ENCODE measurements around the gene KHNYN.

The KHNYN gene

DNA sequence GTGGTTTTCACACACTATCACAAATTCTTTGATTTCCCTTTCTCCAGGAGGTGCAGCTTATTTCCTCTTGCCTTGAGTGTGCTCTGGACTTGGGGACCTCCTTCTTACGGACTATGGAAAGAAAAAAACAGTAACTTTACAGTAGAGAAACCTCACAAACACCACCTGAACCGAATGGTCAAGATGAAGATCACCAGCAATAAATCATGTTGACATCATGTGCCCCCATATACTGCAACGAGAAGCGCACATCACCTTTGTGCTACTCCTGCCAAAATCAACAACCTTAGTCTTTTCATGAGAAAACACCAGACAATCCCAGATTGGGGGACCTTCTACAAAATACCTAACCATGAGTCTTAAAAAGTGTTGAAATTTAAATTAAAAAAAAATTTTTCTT, 44.2 kb upstream of the KHNYN start:
- TF ChIP-seq EGR1 (IDR thresholded peaks at IDR 0.05): no peak
- TF ChIP-seq, protein P1, sequence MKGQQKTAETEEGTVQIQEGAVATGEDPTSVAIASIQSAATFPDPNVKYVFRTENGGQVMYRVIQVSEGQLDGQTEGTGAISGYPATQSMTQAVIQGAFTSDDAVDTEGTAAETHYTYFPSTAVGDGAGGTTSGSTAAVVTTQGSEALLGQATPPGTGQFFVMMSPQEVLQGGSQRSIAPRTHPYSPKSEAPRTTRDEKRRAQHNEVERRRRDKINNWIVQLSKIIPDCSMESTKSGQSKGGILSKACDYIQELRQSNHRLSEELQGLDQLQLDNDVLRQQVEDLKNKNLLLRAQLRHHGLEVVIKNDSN (IDR thresholded peaks at IDR 0.05): no peak
- TF ChIP-seq, protein P2, sequence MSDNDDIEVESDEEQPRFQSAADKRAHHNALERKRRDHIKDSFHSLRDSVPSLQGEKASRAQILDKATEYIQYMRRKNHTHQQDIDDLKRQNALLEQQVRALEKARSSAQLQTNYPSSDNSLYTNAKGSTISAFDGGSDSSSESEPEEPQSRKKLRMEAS (IDR thresholded peaks at IDR 0.05): no peak
- TF ChIP-seq CREB1 (IDR thresholded peaks at IDR 0.05; ENCODE audit: low read depth): no peak
- TF ChIP-seq CEBPB (IDR thresholded peaks at IDR 0.05): no peak
- no peak for TF ChIP-seq TAF1 (IDR thresholded peaks at IDR 0.05; ENCODE audit: low read depth)
- no peak for TF ChIP-seq EP300 (IDR thresholded peaks at IDR 0.05; ENCODE audit: borderline replicate concordance)
- TF ChIP-seq YY1 (IDR thresholded peaks at IDR 0.05; ENCODE audit: low read depth): no peak
- no peak for TF ChIP-seq TEAD4 (IDR thresholded peaks at IDR 0.05)
- no peak for TF ChIP-seq NFIC (IDR thresholded peaks at IDR 0.05)
- TF ChIP-seq, protein P3, sequence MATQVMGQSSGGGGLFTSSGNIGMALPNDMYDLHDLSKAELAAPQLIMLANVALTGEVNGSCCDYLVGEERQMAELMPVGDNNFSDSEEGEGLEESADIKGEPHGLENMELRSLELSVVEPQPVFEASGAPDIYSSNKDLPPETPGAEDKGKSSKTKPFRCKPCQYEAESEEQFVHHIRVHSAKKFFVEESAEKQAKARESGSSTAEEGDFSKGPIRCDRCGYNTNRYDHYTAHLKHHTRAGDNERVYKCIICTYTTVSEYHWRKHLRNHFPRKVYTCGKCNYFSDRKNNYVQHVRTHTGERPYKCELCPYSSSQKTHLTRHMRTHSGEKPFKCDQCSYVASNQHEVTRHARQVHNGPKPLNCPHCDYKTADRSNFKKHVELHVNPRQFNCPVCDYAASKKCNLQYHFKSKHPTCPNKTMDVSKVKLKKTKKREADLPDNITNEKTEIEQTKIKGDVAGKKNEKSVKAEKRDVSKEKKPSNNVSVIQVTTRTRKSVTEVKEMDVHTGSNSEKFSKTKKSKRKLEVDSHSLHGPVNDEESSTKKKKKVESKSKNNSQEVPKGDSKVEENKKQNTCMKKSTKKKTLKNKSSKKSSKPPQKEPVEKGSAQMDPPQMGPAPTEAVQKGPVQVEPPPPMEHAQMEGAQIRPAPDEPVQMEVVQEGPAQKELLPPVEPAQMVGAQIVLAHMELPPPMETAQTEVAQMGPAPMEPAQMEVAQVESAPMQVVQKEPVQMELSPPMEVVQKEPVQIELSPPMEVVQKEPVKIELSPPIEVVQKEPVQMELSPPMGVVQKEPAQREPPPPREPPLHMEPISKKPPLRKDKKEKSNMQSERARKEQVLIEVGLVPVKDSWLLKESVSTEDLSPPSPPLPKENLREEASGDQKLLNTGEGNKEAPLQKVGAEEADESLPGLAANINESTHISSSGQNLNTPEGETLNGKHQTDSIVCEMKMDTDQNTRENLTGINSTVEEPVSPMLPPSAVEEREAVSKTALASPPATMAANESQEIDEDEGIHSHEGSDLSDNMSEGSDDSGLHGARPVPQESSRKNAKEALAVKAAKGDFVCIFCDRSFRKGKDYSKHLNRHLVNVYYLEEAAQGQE (IDR thresholded peaks at IDR 0.05; ENCODE audit: low read depth): no peak
- TF ChIP-seq FOXM1 (IDR thresholded peaks at IDR 0.05; ENCODE audit: borderline replicate concordance, low read depth): no peak
- no peak for TF ChIP-seq RAD21 (IDR thresholded peaks at IDR 0.05; ENCODE audit: low read depth)
- TF ChIP-seq TCF12 (IDR thresholded peaks at IDR 0.05; ENCODE audit: low read depth): no peak
- TF ChIP-seq ZBTB7A (IDR thresholded peaks at IDR 0.05; ENCODE audit: low read depth): no peak

DNA sequence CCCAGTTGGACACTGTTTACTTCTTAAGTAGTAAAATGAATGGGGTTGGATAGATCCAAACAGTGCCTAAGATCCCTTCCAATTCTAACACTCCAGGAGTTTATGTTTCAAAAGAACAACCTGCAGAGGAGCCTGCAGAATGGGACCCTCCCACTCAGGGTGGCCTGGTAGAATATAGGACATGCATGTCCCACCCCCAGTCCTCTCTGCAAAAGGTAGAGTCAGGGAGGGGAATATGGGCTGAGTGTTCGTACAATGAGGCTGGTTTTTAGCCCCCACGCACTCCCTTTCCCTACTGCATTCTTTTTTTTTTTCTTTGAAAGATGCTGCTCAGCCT, 42.8 kb upstream of the KHNYN start:
- TF ChIP-seq TCF12 (IDR thresholded peaks at IDR 0.05; ENCODE audit: low read depth): no peak
- TF ChIP-seq EP300 (IDR thresholded peaks at IDR 0.05; ENCODE audit: borderline replicate concordance): no peak
- TF ChIP-seq, protein P2 (IDR thresholded peaks at IDR 0.05): no peak
- TF ChIP-seq YY1 (IDR thresholded peaks at IDR 0.05; ENCODE audit: low read depth): no peak

DNA sequence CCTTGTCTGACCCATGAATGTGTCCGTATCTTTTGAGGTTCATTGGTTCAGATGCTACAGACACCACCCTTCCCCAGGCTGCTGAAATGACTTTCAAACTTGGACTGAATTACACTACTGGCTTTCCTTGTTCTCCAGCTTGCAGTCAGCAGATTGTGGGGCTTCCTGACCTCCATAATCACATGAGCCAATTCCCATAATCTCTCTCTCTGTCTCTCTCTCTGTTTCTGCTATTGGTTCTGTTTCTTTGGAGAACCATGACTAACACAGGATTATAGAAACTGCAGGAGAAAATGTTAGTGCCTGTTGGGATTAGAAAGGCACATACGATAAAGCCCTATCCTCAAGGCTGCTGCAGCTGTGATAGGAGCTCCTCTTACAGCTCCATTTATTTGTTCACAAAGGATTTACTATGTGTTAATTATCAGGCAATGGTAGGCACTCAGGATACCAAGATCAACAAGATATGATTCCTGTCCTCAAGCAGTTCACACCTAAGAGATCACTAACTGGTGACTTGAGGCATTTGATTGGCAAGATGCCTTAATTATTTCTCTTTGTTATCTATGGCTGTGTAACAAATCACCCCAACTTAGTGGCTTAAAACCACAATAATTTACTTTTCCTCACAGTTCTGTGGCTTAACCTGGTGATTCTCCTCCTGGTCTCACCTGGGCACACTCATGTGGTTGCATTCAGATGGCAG, 41.1 kb upstream of the KHNYN start:
- TF ChIP-seq EGR1 (IDR thresholded peaks at IDR 0.05) (no peak), TAF1 (IDR thresholded peaks at IDR 0.05; ENCODE audit: low read depth) (no peak)

DNA sequence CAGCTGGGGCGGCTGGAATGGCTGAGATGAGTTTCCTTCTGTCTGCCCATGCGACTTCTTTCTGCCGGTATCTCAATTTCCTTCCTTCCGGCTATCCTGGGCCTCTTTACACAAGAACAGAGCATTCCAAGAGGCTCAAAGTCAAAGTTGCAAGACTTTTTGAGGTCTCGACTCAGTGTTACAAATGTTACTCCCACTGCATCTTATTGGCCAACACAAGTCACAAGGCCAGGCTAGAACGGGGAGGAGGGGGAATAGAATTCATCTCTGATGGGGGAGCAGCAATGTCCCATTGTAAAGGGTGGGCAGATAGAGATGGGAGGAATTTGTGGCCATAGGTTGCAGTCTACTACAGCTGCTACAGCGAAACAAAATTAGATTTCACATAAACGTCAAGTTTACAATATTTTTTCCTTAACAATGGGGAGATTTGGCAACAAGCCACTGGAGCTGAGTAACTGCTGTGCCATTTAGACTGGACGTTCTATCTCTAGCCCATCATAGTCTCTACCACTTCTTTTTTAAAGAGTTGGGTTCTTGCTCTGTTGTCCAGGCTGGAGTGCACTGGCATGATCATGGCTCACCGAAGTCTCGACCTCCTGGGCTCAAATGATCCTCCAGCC, 40.4 kb upstream of the KHNYN start:
- TF ChIP-seq RAD21 (IDR thresholded peaks at IDR 0.05; ENCODE audit: low read depth) (no peak), CREB1 (IDR thresholded peaks at IDR 0.05; ENCODE audit: low read depth) (no peak), TEAD4 (IDR thresholded peaks at IDR 0.05) (no peak), CEBPB (IDR thresholded peaks at IDR 0.05) (no peak), EGR1 (IDR thresholded peaks at IDR 0.05) (no peak), TCF12 (IDR thresholded peaks at IDR 0.05; ENCODE audit: low read depth) (no peak)
- TF ChIP-seq, protein P1 (IDR thresholded peaks at IDR 0.05): peak; percentile 80

DNA sequence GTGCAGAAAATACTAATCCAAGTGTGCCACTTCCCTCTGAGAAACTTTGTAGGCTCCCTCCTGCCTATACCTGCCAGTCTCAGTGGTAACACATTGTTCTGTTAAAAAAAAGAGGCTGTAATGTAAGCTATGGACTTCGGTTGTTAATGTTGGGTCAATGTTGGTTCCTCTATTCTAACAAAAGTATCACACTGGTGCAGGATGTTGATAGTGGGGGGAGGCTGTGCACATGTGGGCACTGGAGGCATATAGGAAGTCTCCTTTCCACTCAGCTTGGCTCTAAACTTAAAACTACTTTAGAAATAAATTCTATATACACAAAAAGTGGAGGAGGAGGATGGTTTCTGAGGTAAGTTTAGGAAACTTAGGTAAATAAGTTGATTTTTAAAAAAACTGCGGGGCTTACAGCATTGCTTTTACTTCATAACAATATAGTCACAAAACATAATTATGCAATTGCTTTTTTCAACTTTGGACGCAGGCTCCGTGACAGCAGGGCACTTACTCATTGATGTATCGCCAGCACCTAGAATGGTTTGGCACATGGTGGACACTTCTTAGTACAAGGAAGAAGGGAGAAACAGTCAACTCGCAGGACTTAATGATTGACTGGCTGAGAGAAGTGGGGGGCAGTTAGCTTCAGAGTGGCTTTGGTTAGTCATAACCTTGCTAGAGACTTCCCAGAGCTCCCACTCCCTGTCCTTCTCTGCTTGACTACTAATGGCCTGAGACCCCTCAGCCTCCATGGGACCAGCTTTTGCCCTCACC, 38.9 kb upstream of the KHNYN start:
- TF ChIP-seq CREB1 (IDR thresholded peaks at IDR 0.05; ENCODE audit: low read depth): no peak

DNA sequence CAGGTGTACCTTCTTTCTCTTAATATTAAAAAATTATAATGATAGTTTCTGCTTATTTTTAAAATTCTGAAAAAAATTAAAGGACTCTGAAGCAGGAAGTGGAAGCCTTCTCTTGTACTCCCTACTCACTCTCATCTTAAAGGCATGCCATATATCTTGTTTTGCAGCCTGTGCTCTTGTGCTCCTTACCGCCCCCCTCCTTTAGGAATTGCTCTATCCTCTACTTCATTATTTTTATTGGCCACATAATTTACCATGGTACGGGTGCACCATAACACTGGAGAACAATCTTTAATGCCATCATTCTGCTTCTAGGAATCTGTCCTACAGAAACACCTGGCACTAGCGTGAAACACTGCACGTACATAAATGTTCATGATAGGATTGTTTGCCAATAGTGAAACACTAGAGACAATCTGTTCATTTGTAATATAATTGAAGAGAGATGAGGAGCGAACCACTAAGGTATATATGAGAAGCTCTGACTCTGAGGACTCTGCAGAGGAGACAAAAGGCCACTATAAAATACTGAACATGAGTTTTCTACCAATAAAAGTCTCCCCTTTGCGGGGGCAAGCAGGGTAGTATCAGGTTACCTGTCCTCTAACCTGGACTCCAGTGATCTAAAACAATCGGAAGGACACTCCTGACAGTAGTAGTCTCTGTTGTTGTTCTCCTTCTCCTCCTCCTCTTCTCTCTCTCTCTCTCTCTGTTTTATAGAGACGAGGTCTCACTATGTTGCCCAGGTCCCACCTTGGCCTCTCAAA, 37.2 kb upstream of the KHNYN start:
- TF ChIP-seq, protein P3 (IDR thresholded peaks at IDR 0.05; ENCODE audit: low read depth): no peak
- TF ChIP-seq CEBPB (IDR thresholded peaks at IDR 0.05) (no peak), ZBTB7A (IDR thresholded peaks at IDR 0.05; ENCODE audit: low read depth) (0 out of 2 replicates have a peak, but pooled peaks have one; percentile 24), EP300 (IDR thresholded peaks at IDR 0.05; ENCODE audit: borderline replicate concordance) (peak; percentile 31; the same call in 1 of the 2 replicates), FOXM1 (IDR thresholded peaks at IDR 0.05; ENCODE audit: borderline replicate concordance, low read depth) (no peak), EGR1 (IDR thresholded peaks at IDR 0.05) (no peak), NFIC (IDR thresholded peaks at IDR 0.05) (no peak), CREB1 (IDR thresholded peaks at IDR 0.05; ENCODE audit: low read depth) (no peak), TEAD4 (IDR thresholded peaks at IDR 0.05) (peak; percentile 75), TAF1 (IDR thresholded peaks at IDR 0.05; ENCODE audit: low read depth) (no peak), YY1 (IDR thresholded peaks at IDR 0.05; ENCODE audit: low read depth) (no peak), RAD21 (IDR thresholded peaks at IDR 0.05; ENCODE audit: low read depth) (peak; percentile 22; the same call in 1 of the 2 replicates), TCF12 (IDR thresholded peaks at IDR 0.05; ENCODE audit: low read depth) (no peak)
- TF ChIP-seq, protein P2 (IDR thresholded peaks at IDR 0.05): no peak
- TF ChIP-seq, protein P1 (IDR thresholded peaks at IDR 0.05): no peak

All from Ishikawa (cell line).